ENCODE measurements around the gene GPR101. TPM values are rescaled to one million over a fixed set of nuclear protein-coding genes. Genes with fewer than 3 reads are reported as not detected.
"Not testable (repeated sequence)": the region's sequence is repeated elsewhere in the genome, so short reads cannot be mapped to it uniquely, and the experiment has no call there.

GPR101 gene
- total RNA-seq, 2 experiments from 2014 or later, result not detected

- no peak overlapping the region for H3K27ac Mint-ChIP-seq
- H3K4me3 Mint-ChIP-seq, result no peak overlapping the region
- no peaks in the 10 kb centered on the region for H3K36me3 Mint-ChIP-seq (ENCODE audit: low read depth)
- CTCF ChIA-PET, result interaction anchor here (0.6 kb wide), 1 partner anchor 12 kb away, joined by 3 read pairs; no protein-coding TSS in a partner anchor
- no peaks in the 10 kb centered on the region for H3K9me3 Mint-ChIP-seq
- peaks cover 38% of the 10 kb centered on the region for H3K27me3 Mint-ChIP-seq
- POLR2A ChIA-PET, result no interaction called here
- no peaks in the 10 kb centered on the region for H3K4me1 Mint-ChIP-seq
- no peak for DNase-seq
Measured at GRCh38 chrX:137040113-137040794, 6.5 kb upstream of the GPR101 start.

- no peaks in the 10 kb centered on the region for H3K9me3 Mint-ChIP-seq
Measured at GRCh38 chrX:137034508-137034872, 695 bp upstream of the GPR101 start.

GRCh38 chrX:137032841-137033773, 688 bp downstream of the GPR101 start:
- ChIA-PET CTCF (interaction anchor here (3.2 kb wide), 1 partner anchor 19 kb away, joined by 17 read pairs; no protein-coding TSS in a partner anchor), POLR2A (no interaction called here)
- no peak for DNase-seq
- Mint-ChIP-seq H3K27me3 (peaks cover 68% of the 10 kb centered on the region), H3K27ac (no peak overlapping the region), H3K4me1 (peaks cover 8% of the 10 kb centered on the region), H3K4me3 (no peak overlapping the region), H3K36me3 (ENCODE audit: low read depth) (no peaks in the 10 kb centered on the region), H3K9me3 (no peaks in the 10 kb centered on the region)

More at GRCh38 chrX:137034508-137034872, 695 bp upstream of the GPR101 start:
- no peak for DNase-seq
- Mint-ChIP-seq H3K4me1 (peaks cover 8% of the 10 kb centered on the region), H3K4me3 (peak overlapping the region; percentile 19), H3K36me3 (ENCODE audit: low read depth) (no peaks in the 10 kb centered on the region), H3K27ac (no peak overlapping the region), H3K27me3 (peaks cover 66% of the 10 kb centered on the region)
- ChIA-PET POLR2A (no interaction called here), CTCF (interaction anchor here (3.2 kb wide), 1 partner anchor 17 kb away, joined by 17 read pairs; no protein-coding TSS in a partner anchor)

GRCh38 chrX:137032341-137032694, 1.5 kb downstream of the GPR101 start:
- Mint-ChIP-seq H3K4me3 (no peak overlapping the region), H3K9me3 (no peaks in the 10 kb centered on the region), H3K36me3 (ENCODE audit: low read depth) (no peaks in the 10 kb centered on the region), H3K27ac (no peak overlapping the region), H3K4me1 (peaks cover 8% of the 10 kb centered on the region), H3K27me3 (peaks cover 64% of the 10 kb centered on the region)
- no peak for DNase-seq
- POLR2A ChIA-PET, result no interaction called here
- CTCF ChIA-PET, result interaction anchor here (3.2 kb wide), 1 partner anchor 19 kb away, joined by 17 read pairs; no protein-coding TSS in a partner anchor

- ChIA-PET POLR2A (no interaction called here), CTCF (interaction anchor here (0.6 kb wide), 1 partner anchor 1668 kb away, joined by 4 read pairs; no protein-coding TSS in a partner anchor)
- peak; percentile 53 for DNase-seq
- H3K27me3 Mint-ChIP-seq, result peaks cover 66% of the 10 kb centered on the region
- H3K4me3 Mint-ChIP-seq, result no peak overlapping the region
- H3K27ac Mint-ChIP-seq, result no peak overlapping the region
- H3K9me3 Mint-ChIP-seq, result no peaks in the 10 kb centered on the region
- H3K4me1 Mint-ChIP-seq, result peaks cover 8% of the 10 kb centered on the region
- no peaks in the 10 kb centered on the region for H3K36me3 Mint-ChIP-seq (ENCODE audit: low read depth)
Measured at GRCh38 chrX:137031517-137032340, 2.1 kb downstream of the GPR101 start.

DNA sequence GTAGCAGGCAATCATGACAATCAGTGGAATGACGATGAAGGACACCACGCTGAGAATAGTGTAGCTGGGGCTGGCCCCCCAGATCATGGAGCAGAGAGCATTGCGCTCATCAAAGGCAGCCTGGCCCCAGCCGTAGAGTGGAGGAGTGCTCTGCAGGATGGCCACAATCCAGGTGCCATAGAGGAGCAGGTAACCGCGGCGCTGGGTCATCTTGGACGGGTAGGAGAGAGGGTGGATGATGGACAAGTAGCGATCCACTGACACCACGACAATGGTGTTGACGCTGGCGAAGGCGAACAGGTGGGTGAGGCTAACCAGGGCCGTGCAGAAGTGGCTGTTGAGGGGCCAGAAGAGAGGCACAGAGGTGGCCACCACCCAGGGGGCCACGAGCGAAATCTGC, 2.8 kb downstream of the GPR101 start:
- H3K27ac Mint-ChIP-seq, result no peak overlapping the region
- POLR2A ChIA-PET, result no interaction called here
- H3K4me1 Mint-ChIP-seq, result peaks cover 8% of the 10 kb centered on the region
- peak overlapping the region; percentile 25 for H3K4me3 Mint-ChIP-seq
- peaks cover 62% of the 10 kb centered on the region for H3K27me3 Mint-ChIP-seq
- CTCF ChIA-PET, result interaction anchor here (0.6 kb wide), 1 partner anchor 1669 kb away, joined by 4 read pairs; no protein-coding TSS in a partner anchor
- H3K36me3 Mint-ChIP-seq (ENCODE audit: low read depth), result no peaks in the 10 kb centered on the region
- no peak for DNase-seq
- no peaks in the 10 kb centered on the region for H3K9me3 Mint-ChIP-seq

DNA sequence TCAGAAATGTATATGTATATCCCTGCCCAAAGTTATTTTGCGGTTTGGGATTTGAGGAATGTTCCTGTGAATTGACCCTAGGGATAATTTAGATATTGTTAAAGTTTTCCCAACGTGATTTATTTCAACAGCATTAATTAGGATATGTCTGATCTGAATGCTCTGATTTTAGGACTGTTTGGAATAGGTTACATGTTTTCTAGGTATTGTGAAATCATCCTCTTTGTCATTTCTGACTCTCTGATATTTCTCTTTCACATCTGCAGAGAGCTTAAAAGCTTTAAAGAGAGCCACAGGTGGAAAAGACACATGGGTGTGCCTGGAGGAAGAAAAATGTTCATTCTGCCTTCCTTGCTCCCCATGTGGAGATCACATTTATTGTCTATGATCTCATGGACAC, 5.1 kb downstream of the GPR101 start:
- Mint-ChIP-seq H3K27ac (no peak overlapping the region), H3K36me3 (ENCODE audit: low read depth) (no peaks in the 10 kb centered on the region), H3K4me3 (no peak overlapping the region), H3K9me3 (no peaks in the 10 kb centered on the region), H3K27me3 (peaks cover 49% of the 10 kb centered on the region), H3K4me1 (peaks cover 7% of the 10 kb centered on the region)
- no peak for DNase-seq
- CTCF ChIA-PET, result interaction anchor here (1.2 kb wide), 1 partner anchor 10 kb away, joined by 3 read pairs; no protein-coding TSS in a partner anchor
- POLR2A ChIA-PET, result no interaction called here

DNA sequence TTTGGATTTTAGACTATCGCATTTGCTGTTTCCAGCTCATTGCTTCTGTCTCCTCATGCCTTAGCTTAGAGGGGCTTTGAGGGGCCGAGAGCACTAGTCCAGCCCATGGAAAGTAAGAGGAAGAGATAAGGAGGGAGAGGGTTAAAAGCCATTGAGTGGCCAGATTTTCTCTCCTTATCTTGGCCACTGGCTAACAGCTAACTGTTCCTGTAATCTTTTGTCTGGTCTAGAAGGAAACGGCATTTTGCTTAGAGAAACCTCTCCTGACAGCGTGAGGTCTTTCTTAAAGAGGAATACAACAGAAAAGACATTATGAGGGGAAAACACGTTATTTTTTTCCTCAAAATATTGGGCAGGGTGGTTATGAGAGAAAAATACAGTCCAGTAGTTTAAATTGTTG, 7.9 kb downstream of the GPR101 start:
- ChIA-PET POLR2A (no interaction called here), CTCF (interaction anchor here (0.8 kb wide), 1 partner anchor 20 kb away, joined by 3 read pairs; no protein-coding TSS in a partner anchor)
- peaks cover 45% of the 10 kb centered on the region for H3K27me3 Mint-ChIP-seq
- no peaks in the 10 kb centered on the region for H3K36me3 Mint-ChIP-seq (ENCODE audit: low read depth)
- H3K4me3 Mint-ChIP-seq, result no peak overlapping the region
- DNase-seq, result no peak
- no peak overlapping the region for H3K27ac Mint-ChIP-seq
- no peaks in the 10 kb centered on the region for H3K9me3 Mint-ChIP-seq
- peaks cover 2% of the 10 kb centered on the region for H3K4me1 Mint-ChIP-seq

DNA sequence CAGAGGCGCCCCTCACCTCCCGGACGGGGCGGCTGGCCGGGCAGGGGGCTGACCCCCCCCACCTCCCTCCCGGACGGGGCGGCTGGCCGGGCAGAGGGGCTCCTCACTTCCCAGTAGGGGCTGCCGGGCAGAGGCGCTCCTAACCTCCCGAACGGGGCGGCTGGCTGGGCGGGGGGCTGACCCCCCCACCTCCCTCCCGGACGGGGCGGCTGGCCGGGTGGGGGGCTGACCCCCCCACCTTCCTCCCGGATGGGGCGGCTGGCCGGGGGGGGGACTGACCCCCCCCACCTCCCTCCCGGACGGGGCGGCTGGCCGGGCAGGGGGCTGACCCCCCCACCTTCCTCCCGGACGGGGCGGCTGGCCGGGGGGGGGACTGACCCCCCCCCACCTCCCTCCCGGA, 33.6 kb downstream of the GPR101 start:
- H3K27ac Mint-ChIP-seq; H3K27me3 Mint-ChIP-seq; H3K36me3 Mint-ChIP-seq (ENCODE audit: low read depth); CTCF ChIA-PET; DNase-seq; H3K4me3 Mint-ChIP-seq; H3K9me3 Mint-ChIP-seq; H3K4me1 Mint-ChIP-seq; POLR2A ChIA-PET: not testable (repeated sequence)

DNA sequence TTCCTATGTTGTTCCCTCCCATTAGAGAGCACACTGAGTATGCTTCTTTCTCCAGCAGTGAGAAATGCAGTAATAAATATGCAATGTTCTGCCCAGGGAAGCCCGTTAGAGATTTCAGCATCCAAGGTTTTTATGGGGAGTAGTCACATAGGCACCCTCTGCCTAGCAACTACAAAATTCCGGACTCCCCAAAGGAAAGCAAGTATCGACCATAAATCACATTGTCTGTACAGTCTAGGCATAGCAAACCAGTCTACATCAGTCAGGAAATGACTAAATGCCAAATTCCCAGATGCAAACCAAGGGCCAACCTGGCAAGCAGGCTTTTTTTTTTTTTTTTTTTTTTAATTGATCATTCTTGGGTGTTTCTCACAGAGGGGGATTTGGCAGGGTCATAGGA, 34.8 kb downstream of the GPR101 start:
- H3K4me3 Mint-ChIP-seq, result no peak overlapping the region
- no peak for DNase-seq
- H3K9me3 Mint-ChIP-seq, result no peaks in the 10 kb centered on the region
- no peaks in the 10 kb centered on the region for H3K36me3 Mint-ChIP-seq (ENCODE audit: low read depth)
- POLR2A ChIA-PET, result no interaction called here
- no peak overlapping the region for H3K27ac Mint-ChIP-seq
- no peaks in the 10 kb centered on the region for H3K4me1 Mint-ChIP-seq
- CTCF ChIA-PET, result no interaction called here
- no peaks in the 10 kb centered on the region for H3K27me3 Mint-ChIP-seq

Measured in activated CD4-positive, alpha-beta T cell treated with anti-CD3 and anti-CD28 coated beads, Interleukin-2, amount 10 ng/mL, durations not matched to agents 7 days and 5 days (primary cell).